Stomach (tissue), 9 donors: Measurements from ENCODE around the gene PPP4R3A. TPM values are rescaled to one million over a fixed set of nuclear protein-coding genes. Genes with fewer than 3 reads are reported as not detected.
"Not testable (repeated sequence)": the region's sequence is repeated elsewhere in the genome, so short reads cannot be mapped to it uniquely, and the experiment has no call there.

ENCODE experiments used
- DNase-seq, 2 donors: peaks; one replicate each; pipeline versions ENCODE4 v3.0.0 to v3.0.0-alpha.2; 2013 to 2019
- H3K27ac ChIP-seq, 5 donors: fragments of 200-600 bp in 4 of 5; sonication (generic) in 4 of 5; one replicate each; pipeline ENCODE4 v1.5.1; 2013 to 2019; ENCODE audit warnings: mild to moderate bottlenecking in 1 of 5, moderate library complexity in 1 of 5
- H3K27me3 ChIP-seq, 3 donors: fragments of 200-600 bp; sonication (generic); one replicate each; pipeline ENCODE4 v1.5.1; 2017 to 2019; ENCODE audit warnings: mixed run types in 1 of 3
- H3K36me3 ChIP-seq, 4 donors: fragments of 200-600 bp; sonication (generic); 1 replicate in 3 of 4; 2 replicates in 1 of 4; pipeline ENCODE4 v1.5.1; 2016 to 2019
- H3K4me1 ChIP-seq, 4 donors: fragments of 200-600 bp; sonication (generic); one replicate each; pipeline ENCODE4 v1.5.1; 2016 to 2019
- H3K4me3 ChIP-seq, 4 donors: fragments of 200-600 bp; sonication (generic) in 3 of 4; one replicate each; pipeline ENCODE4 v1.5.1; 2016 to 2019; ENCODE audit warnings: mild to moderate bottlenecking in 1 of 4
- H3K9me3 ChIP-seq, 4 donors: fragments of 200-600 bp; sonication (generic); one replicate each; pipeline ENCODE4 v1.5.1; 2016 to 2019
- CTCF ChIP-seq, 7 experiments: fragments of 450-650 bp in 4 of 7; fragments of 200-600 bp in 3 of 7; sonication (generic) in 3 of 7; IDR thresholded peaks; one replicate each; pipeline ENCODE4 v1.5.1; 2016 to 2019; ENCODE audit warnings: antibody characterized with exemption in 7 of 7, control low read depth in 2 of 7, mild to moderate bottlenecking in 1 of 7
- EP300 ChIP-seq: sonication (generic); formaldehyde crosslinking; IDR thresholded peaks from one replicate; pipeline ENCODE4 v1.6.1; 2017; ENCODE audit warnings: antibody characterized with exemption
- POLR2A ChIP-seq, 4 donors: fragments of 450-650 bp; IDR thresholded peaks; one replicate each; pipeline ENCODE4 v1.6.1; 2016; ENCODE audit warnings: antibody characterized with exemption in 4 of 4, control low read depth in 2 of 4, mild to moderate bottlenecking in 1 of 4, moderate library complexity in 1 of 4
- POLR2AphosphoS5 ChIP-seq, 3 donors: sonication (generic); formaldehyde crosslinking; IDR thresholded peaks; one replicate each; pipeline ENCODE4 v1.6.1; 2016; ENCODE audit warnings: antibody characterized with exemption in 3 of 3
- WGBS, 5 donors: extraction: QIAGEN DNeasy Blood & Tissue Kit in 3 of 5; methylation state at CpG; one replicate each; pipeline versions ENCODE4 v1.1.5 to v1.1.7; 2013 to 2018; 5-methylcytosine and 5-hydroxymethylcytosine counted together
- intact Hi-C: fragments of 100-400 bp; cut with DNase I; formaldehyde crosslinking; loops from one replicate; pipeline ENCODE4 v1.15.1; 2023; ENCODE audit warnings: low total_unique reads
- polyA plus RNA-seq, 3 donors: library from polyadenylated mRNA; stranded (reverse); fragments of 200-250 nt; gene quantifications; one replicate each; pipeline ENCODE4 v1.2.3, GENCODE V29; 2013
- total RNA-seq, 5 donors: library from RNA; depleted of rRNA; stranded (reverse); fragments of >200 nt; gene quantifications; one replicate each; pipeline versions ENCODE4 v1.1.0 to v1.2.3, GENCODE V29; 2014 to 2016
- donor health status: healthy with polysubstance abuse.
- donor health status: Bipolar disorder and iron deficiency.
- donor health status: healthy.

PPP4R3A gene
- total and polyA plus RNA-seq, 8 donors = 35.7 to 145 (median 68.2) TPM

- TF ChIP-seq CTCF (IDR thresholded peaks at IDR 0.05) (no peak), POLR2AphosphoS5 (IDR thresholded peaks at IDR 0.05) (no peak), POLR2A (IDR thresholded peaks at IDR 0.05) (no peak)
- 64 to 77% (median 67%) methylated on average over 5 of the region's 5 CpGs for WGBS, 5 donors
- no peak for DNase-seq
- H3K27ac ChIP-seq = no peak overlapping the region
- H3K9me3 ChIP-seq = peaks cover 0 to 10% (median 7%) of the 10 kb centered on the region in 4 donors
- H3K4me1 ChIP-seq = no peaks in the 10 kb centered on the region
- H3K4me3 ChIP-seq = no peak overlapping the region
- no peaks in the 10 kb centered on the region for H3K27me3 ChIP-seq
- no peaks in the 10 kb centered on the region for H3K36me3 ChIP-seq
- intact Hi-C loops = no loop called here
Observed at GRCh38 chr14:91545946-91546716, 36.0 kb upstream of the PPP4R3A start.

GRCh38 chr14:91545204-91545603, 35.1 kb upstream of the PPP4R3A start:
- H3K36me3 ChIP-seq = no peaks in the 10 kb centered on the region
- no peaks in the 10 kb centered on the region for H3K27me3 ChIP-seq
- intact Hi-C loops = no loop called here
- TF ChIP-seq POLR2AphosphoS5 (IDR thresholded peaks at IDR 0.05) (no peak), POLR2A (IDR thresholded peaks at IDR 0.05) (no peak), EP300 (no peak), CTCF (IDR thresholded peaks at IDR 0.05) (no peak)
- no peak for DNase-seq
- no peak overlapping the region for H3K4me3 ChIP-seq
- peaks cover 0 to 15% (median 7%) of the 10 kb centered on the region in 4 donors for H3K9me3 ChIP-seq
- no peaks in the 10 kb centered on the region for H3K4me1 ChIP-seq
- no peak overlapping the region for H3K27ac ChIP-seq

- H3K27me3 ChIP-seq = no peaks in the 10 kb centered on the region
- TF ChIP-seq EP300 (no peak), POLR2A (IDR thresholded peaks at IDR 0.05) (no peak), POLR2AphosphoS5 (IDR thresholded peaks at IDR 0.05) (no peak), CTCF (IDR thresholded peaks at IDR 0.05) (no peak)
- no peak overlapping the region for H3K27ac ChIP-seq
- WGBS, 5 donors = 93 to 100% (median 97%) methylated on average over 3 of the region's 3 CpGs
- peaks cover under 1 to 15% (median 9%) of the 10 kb centered on the region in 4 donors for H3K9me3 ChIP-seq
- no peak for DNase-seq
- intact Hi-C loops = no loop called here
- no peaks in the 10 kb centered on the region for H3K36me3 ChIP-seq
- H3K4me1 ChIP-seq = no peaks in the 10 kb centered on the region
- no peak overlapping the region for H3K4me3 ChIP-seq
Observed at GRCh38 chr14:91536327-91536726, 26.2 kb upstream of the PPP4R3A start.

- H3K4me3 ChIP-seq, H3K27me3 ChIP-seq, H3K9me3 ChIP-seq, intact Hi-C loops, H3K4me1 ChIP-seq, H3K36me3 ChIP-seq, H3K27ac ChIP-seq, DNase-seq: not testable (repeated sequence)
- 83 to 88% (median 84%) methylated on average over 5 of the region's 5 CpGs for WGBS, 5 donors
Observed at GRCh38 chr14:91534059-91534458, 23.9 kb upstream of the PPP4R3A start.

GRCh38 chr14:91533623-91534022, 23.5 kb upstream of the PPP4R3A start:
- DNase-seq = no peak
- H3K9me3 ChIP-seq = no peaks in the 10 kb centered on the region
- no peak overlapping the region for H3K27ac ChIP-seq
- no peaks in the 10 kb centered on the region for H3K4me1 ChIP-seq
- H3K36me3 ChIP-seq = no peaks in the 10 kb centered on the region
- no peak overlapping the region for H3K4me3 ChIP-seq
- TF ChIP-seq CTCF (IDR thresholded peaks at IDR 0.05) (no peak), POLR2A (IDR thresholded peaks at IDR 0.05) (no peak), POLR2AphosphoS5 (IDR thresholded peaks at IDR 0.05) (no peak), EP300 (no peak)
- peaks cover 0 to 4% (median 0%) of the 10 kb centered on the region in 3 donors for H3K27me3 ChIP-seq
- 70 to 82% (median 79%) methylated on average over 3 of the region's 3 CpGs for WGBS, 5 donors
- intact Hi-C loops = no loop called here
